Brain microvascular endothelial cell (primary cell): ENCODE measurements around the gene CSK.

Source experiments
- DNase-seq: peaks from one replicate; pipeline ENCODE4 v3.0.0-alpha.2; 2020
- H3K27ac ChIP-seq: fragments of 250-450 bp; sonication (Bioruptor Pico); 2 replicates; pipeline ENCODE4 v1.5.1; 2020; ENCODE audit warnings: mild to moderate bottlenecking, moderate library complexity
- H3K27me3 ChIP-seq: fragments of 250-450 bp; sonication (Bioruptor Pico); replicated peaks from 2 replicates; pipeline ENCODE4 v1.5.1; 2020; ENCODE audit warnings: mild to moderate bottlenecking
- H3K36me3 ChIP-seq: fragments of 250-450 bp; sonication (Bioruptor Pico); replicated peaks from 2 replicates; pipeline ENCODE4 v1.5.1; 2020; ENCODE audit warnings: mild to moderate bottlenecking
- H3K4me3 ChIP-seq: 2 replicates; pipeline ENCODE4 v1.5.1; 2011; ENCODE audit warnings: low read depth, mild to moderate bottlenecking, control low read depth, low read length, moderate library complexity
- CTCF ChIP-seq: IDR thresholded peaks from 2 replicates; pipeline ENCODE4 v1.5.1; 2011; ENCODE audit warnings: low read depth, mild to moderate bottlenecking, moderate library complexity, low read length, control low read depth, inconsistent platforms; ENCODE audit errors: missing control alignments
- in situ Hi-C: cut with HindIII; loops from 2 replicates; pipeline ENCODE4 v1.10.0; 2017; ENCODE audit warnings: low sequenced_read_pairs, low pct_ligation_motif_present

CSK gene

DNA sequence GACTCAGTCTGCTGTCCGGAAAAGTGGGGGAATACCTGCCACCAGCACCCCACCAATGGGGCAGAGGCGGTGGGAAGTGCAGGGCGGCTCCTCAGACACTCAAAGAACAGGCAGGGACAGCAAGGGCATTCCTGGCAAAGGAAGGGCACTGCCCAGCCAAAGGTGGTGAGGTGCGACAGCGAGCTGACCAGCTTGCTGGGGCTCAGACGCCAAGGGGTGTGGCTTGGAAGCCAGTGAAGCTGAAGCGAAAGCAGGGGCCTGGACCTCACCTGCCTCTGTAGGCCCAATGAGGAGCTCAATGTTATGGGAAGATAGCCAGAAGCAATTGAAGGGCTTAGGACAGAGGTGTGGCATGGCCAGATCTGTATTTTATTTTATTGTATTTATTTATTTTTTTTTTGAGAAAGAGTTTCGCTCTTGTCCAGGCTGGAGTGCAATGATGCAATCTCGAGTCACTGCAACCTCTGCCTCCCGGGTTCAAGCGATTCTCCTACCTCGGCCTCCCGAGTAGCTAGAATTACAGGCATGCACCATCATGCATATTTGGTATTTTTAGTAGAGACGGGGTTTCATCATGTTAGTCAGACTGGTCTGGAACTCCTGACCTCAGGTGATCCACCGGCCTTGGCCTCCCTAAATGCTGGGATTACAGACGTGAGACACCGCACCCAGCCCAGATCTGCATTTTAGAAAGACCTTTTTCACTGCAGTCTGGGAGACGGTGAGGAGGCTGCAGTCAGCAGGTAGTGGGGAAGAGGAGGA is 26.4 kb downstream of the CSK start:
- TF ChIP-seq CTCF: no peak
- Histone ChIP-seq H3K27me3 (no peaks in the 10 kb centered on the region), H3K4me3 (no peak overlapping the region), H3K27ac (no peak overlapping the region), H3K36me3 (peaks cover 9% of the 10 kb centered on the region)
- no peak for DNase-seq
- in situ Hi-C loops: no loop called here

DNA sequence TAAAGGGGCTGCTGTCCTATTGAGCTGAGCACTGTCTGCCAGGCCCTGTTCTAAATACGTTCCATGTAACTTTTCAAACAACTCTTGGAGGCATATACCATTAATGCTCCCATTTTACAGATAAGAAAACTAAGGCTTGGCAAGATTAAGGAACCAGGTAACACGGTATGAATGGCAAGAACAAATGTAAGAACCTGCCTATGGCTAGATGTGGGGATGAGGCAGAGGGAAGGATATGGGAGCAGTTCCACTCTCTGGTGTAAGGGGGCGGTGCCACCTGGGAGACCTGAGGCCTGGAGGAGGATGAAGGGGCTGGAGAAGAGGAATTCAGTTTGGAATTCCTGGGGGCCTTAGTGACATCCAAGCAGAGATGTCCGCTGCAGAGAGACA is 27.0 kb downstream of the CSK start:
- Histone ChIP-seq H3K27ac (no peak overlapping the region), H3K27me3 (no peaks in the 10 kb centered on the region), H3K4me3 (no peak overlapping the region), H3K36me3 (peaks cover 5% of the 10 kb centered on the region)
- in situ Hi-C loops: no loop called here
- TF ChIP-seq CTCF: peak; percentile 21
- DNase-seq: no peak

DNA sequence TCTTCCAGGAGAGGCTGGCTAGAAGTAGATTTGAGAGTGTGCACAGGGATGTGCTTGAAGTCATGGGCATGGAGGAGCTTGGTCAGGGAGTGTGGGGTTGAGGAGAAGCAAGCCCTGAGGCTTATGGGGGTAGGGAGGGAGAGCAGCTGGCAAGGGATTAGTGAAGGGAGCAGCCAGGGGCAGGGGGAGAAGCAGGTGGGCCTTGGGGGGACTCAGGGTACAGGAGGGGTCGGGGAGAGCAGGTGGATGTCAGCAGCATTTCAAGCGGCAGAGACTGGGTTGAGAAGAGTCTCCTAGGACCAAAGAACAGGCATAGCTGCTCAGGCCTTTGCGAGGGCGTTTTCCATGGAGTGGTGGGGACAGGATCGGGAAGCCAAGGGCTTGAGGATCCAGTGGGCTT is 27.4 kb downstream of the CSK start:
- Histone ChIP-seq H3K4me3 (no peak overlapping the region), H3K27ac (no peak overlapping the region), H3K36me3 (peaks cover 2% of the 10 kb centered on the region), H3K27me3 (no peaks in the 10 kb centered on the region)
- DNase-seq: no peak
- TF ChIP-seq CTCF: no peak
- in situ Hi-C loops: no loop called here

DNA sequence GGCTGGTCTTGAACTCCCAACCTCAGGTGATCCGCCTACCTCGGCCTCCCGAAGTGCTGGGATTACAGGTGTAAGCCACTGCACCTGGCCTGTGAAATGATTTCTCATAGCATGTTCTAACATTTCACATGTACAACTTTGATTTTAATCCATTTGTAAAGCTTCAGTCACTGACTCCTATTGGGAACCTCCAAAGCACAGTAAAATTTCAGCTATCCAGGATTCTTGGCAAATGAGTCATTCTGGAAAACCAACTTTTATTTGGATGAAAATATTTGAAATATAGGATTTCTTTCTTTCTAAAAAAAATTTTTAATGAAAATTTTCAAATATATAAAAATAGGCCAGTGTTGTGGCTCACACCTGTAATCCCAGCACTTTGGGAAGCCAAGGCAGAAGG is 28.1 kb downstream of the CSK start:
- DNase-seq: no peak
- H3K27ac ChIP-seq: no peak overlapping the region
- in situ Hi-C loops: no loop called here
- no peak overlapping the region for H3K4me3 ChIP-seq
- no peak for TF ChIP-seq CTCF
- no peaks in the 10 kb centered on the region for H3K36me3 ChIP-seq
- H3K27me3 ChIP-seq: no peaks in the 10 kb centered on the region

DNA sequence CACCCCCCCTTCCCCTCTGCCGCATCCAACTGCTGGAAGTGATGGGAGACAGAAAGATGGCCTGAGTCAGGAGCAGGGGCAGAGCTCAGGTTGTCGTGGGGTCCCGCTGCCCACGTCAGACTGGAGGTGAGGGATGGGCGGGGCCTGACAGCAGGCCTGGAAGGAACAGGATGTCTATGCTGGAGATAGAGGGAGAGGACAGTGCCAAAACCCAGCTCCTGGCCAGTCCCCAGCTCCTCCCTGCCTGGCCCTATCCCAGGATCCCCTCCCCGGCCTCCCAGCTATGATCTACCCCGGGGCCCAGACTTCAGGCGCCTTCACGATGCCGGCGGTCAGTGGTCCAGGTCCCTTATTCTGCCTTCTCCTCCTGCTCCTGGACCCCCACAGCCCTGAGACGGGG is 30.7 kb downstream of the CSK start, which contains the start of gene LMAN1L:
Gene LMAN1L (plus strand): TSS at position 303 of the 400 bp plus-strand sequence. CDS start 20 bp downstream, at position 323.
- H3K4me3 ChIP-seq: no peak within 1 kb of the TSS
- no peaks in the 10 kb centered on the region for H3K36me3 ChIP-seq
- no peak for TF ChIP-seq CTCF
- in situ Hi-C loops: no loop called here
- no peaks in the 10 kb centered on the region for H3K27me3 ChIP-seq
- H3K27ac ChIP-seq: no peak within 1 kb of the TSS
- no peak for DNase-seq
